Uterus (tissue), 4 donors: ENCODE measurements around the gene GNB1. TPM values are rescaled to one million over a fixed set of nuclear protein-coding genes. Genes with fewer than 3 reads are reported as not detected.

Experiments
- DNase-seq, 2 donors: peaks; one replicate each; pipeline ENCODE4 v3.0.0-alpha.2; 2019 to 2020
- H3K27ac ChIP-seq, 2 donors: fragments of 200-600 bp; sonication (generic); 1 replicate in 1 of 2; 2 replicates in 1 of 2; pipeline ENCODE4 v1.5.1; 2016 to 2018
- H3K27me3 ChIP-seq, 2 donors: fragments of 200-600 bp; sonication (generic); one replicate each; pipeline ENCODE4 v1.5.1; 2018 to 2019; ENCODE audit warnings: control low read depth in 1 of 2
- H3K36me3 ChIP-seq, 2 donors: fragments of 200-600 bp; sonication (generic); one replicate each; pipeline ENCODE4 v1.5.1; 2019; ENCODE audit warnings: control low read depth in 1 of 2
- H3K4me1 ChIP-seq, 2 donors: fragments of 200-600 bp; sonication (generic); one replicate each; pipeline ENCODE4 v1.5.1; 2018 to 2019; ENCODE audit warnings: control low read depth in 1 of 2
- H3K4me3 ChIP-seq, 2 donors: fragments of 200-600 bp; sonication (generic); 1 replicate in 1 of 2; 2 replicates in 1 of 2; pipeline ENCODE4 v1.5.1; 2018 to 2019; ENCODE audit warnings: mild to moderate bottlenecking in 1 of 2
- H3K9me3 ChIP-seq, 2 donors: fragments of 200-600 bp; sonication (generic); one replicate each; pipeline ENCODE4 v1.5.1; 2019; ENCODE audit warnings: control low read depth in 1 of 2
- POLR2A ChIP-seq, 2 donors: fragments of 450-650 bp; IDR thresholded peaks; one replicate each; pipeline ENCODE4 v1.6.1; 2016; ENCODE audit warnings: antibody characterized with exemption in 2 of 2, mild to moderate bottlenecking in 1 of 2, moderate library complexity in 1 of 2
- intact Hi-C: fragments of 100-400 bp; cut with DNase I; formaldehyde crosslinking; loops from one replicate; pipeline ENCODE4 v1.15.1; 2023; ENCODE audit warnings: low total_unique reads
- total RNA-seq, 4 donors: library from RNA; depleted of rRNA in 3 of 4; stranded (reverse); fragments of >200 nt in 3 of 4; gene quantifications; one replicate each; pipeline versions ENCODE4 v1.1.0 to v1.2.4, GENCODE V29; 2014 to 2023
- TF ChIP-seq, protein P1 (sequence below), 4 experiments: fragments of 200-600 bp in 2 of 4; fragments of 450-650 bp in 2 of 4; sonication (generic) in 2 of 4; IDR thresholded peaks; one replicate each; pipeline ENCODE4 v1.5.1; 2016 to 2019; ENCODE audit warnings: antibody characterized with exemption in 4 of 4, mild to moderate bottlenecking in 2 of 4, moderate library complexity in 1 of 4
- donor health status: DM: yes; HTN: yes; CAD: no.

GNB1 gene
- total RNA-seq, 4 donors from 2014 or later: 50.2 to 320 (median 104) TPM

DNA sequence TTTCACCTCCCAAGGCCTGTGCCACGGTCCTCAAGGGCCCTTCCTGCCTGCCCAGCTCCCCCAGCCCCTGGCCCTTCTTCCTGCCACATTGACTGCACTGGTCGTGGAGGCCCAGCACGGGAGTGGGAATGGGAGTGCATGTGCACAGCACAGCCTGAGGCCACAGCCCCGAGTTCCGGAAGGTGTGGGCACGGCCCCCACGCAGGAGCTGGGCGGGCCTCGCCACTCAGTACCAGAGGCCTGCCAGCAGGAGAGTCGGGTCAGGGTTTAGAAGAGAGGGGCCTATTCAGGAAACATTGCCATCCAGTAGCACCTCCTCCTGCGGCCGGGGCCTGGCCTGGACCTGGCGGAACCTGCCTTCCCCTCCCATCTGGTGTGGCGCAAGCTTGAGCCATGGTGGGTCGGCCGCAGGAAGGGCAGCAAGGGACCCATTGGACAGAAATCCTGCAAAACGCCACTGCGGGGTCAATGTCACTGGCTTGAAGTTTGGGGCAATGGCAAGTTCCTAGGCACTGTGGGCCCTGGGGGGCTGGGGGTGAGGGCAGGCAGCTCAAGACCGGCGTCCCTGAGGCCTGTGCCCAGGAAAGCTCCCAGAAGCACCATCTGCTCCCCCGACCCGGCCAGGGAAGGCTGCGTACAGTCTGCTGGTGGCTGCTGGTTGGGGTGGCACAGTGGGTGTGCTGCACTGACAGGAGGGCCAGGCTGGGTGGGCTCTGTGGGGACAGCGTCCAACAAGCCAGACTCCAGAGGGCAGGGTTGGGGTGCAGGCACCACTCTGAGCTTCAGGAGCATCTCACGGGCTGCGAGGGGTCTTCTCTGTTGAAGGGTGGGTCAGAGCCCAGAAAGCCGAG is 29.9 kb upstream of the GNB1 start:
- H3K27ac ChIP-seq: no peak overlapping the region
- no peak for DNase-seq
- no peaks in the 10 kb centered on the region for H3K9me3 ChIP-seq
- intact Hi-C loops: no loop called here
- H3K36me3 ChIP-seq: no peaks in the 10 kb centered on the region
- no peak overlapping the region for H3K4me3 ChIP-seq
- peaks cover 0 to 14% of the 10 kb centered on the region in 2 donors for H3K4me1 ChIP-seq
- TF ChIP-seq, protein P1, sequence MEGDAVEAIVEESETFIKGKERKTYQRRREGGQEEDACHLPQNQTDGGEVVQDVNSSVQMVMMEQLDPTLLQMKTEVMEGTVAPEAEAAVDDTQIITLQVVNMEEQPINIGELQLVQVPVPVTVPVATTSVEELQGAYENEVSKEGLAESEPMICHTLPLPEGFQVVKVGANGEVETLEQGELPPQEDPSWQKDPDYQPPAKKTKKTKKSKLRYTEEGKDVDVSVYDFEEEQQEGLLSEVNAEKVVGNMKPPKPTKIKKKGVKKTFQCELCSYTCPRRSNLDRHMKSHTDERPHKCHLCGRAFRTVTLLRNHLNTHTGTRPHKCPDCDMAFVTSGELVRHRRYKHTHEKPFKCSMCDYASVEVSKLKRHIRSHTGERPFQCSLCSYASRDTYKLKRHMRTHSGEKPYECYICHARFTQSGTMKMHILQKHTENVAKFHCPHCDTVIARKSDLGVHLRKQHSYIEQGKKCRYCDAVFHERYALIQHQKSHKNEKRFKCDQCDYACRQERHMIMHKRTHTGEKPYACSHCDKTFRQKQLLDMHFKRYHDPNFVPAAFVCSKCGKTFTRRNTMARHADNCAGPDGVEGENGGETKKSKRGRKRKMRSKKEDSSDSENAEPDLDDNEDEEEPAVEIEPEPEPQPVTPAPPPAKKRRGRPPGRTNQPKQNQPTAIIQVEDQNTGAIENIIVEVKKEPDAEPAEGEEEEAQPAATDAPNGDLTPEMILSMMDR (IDR thresholded peaks at IDR 0.05): no peak
- no peak for TF ChIP-seq POLR2A (IDR thresholded peaks at IDR 0.05)
- H3K27me3 ChIP-seq: no peaks in the 10 kb centered on the region

DNA sequence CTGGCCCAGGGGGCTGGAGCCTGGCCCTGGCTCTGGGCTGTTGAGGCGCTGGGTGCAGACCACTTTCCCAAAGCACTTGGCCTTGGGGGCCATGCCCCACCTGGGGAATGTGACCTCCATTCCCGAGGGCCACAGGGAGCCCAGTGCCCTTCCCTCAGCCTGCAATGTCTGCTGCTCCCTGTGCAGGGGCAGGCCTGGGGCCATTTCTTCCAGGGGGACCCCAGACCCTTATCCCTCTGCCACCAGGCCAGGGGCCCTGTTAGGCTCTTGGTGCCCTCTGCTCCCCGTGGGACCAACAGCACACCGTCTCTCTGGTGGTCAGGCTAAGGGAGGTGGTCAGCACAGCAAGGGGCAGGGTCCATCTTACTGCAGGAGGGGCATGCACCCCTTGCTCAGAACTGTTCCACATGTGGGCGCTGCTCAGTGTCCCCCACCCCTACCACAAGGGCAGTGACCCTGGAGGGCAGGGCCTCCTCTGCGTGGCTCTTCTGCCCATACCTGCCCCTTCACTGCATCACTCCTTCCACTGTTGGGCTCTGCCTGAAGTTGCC is 29.2 kb upstream of the GNB1 start:
- H3K9me3 ChIP-seq: no peaks in the 10 kb centered on the region
- H3K4me1 ChIP-seq: peaks cover 0 to 14% of the 10 kb centered on the region in 2 donors
- TF ChIP-seq, protein P1 (IDR thresholded peaks at IDR 0.05): no peak
- TF ChIP-seq POLR2A (IDR thresholded peaks at IDR 0.05): no peak
- no peak for DNase-seq
- H3K4me3 ChIP-seq: no peak overlapping the region
- H3K27me3 ChIP-seq: no peaks in the 10 kb centered on the region
- peak overlapping the region in 1 of 2 donors; percentile 72 for H3K27ac ChIP-seq
- H3K36me3 ChIP-seq: no peaks in the 10 kb centered on the region
- intact Hi-C loops: no loop called here

DNA sequence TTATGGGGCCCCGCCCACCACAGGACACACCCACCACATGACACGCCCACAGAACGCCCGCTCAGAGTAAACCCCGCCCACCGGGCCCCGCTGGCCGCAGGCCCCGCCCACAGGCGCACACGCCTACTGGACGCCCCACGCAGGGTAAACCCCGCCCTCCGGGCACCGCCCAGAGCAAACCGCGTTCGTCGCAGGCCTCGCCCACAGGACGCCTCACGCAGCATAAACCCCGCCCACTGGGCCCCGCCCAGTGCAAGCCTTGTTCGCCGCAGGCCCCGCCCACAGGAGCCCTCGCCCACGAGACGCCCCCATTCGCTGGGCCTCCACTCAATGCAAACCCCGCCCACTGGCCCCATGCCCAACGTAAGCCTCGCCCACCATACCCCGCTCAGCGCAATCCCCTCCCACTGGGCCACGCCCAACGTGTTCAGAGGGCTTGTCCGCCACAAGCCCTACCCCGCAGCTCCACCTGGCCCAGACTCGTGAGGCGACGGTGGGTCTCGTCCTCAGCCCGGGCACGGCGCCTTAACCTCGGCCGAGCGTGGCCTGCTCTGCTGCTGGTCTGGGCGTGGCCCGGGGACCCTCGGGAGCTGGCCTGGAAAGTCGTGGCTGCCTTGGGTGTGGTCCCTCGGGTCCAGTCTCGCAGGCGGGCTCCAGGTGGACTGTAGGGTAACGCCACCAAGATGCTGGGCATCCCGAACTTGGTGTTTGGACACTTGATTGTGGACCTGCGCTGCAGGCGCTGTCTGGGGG is 28.6 kb upstream of the GNB1 start:
- Histone ChIP-seq H3K27ac (peak overlapping the region in 1 of 2 donors; percentile 72), H3K4me3 (peak overlapping the region in 1 of 2 donors; percentile 57)
- intact Hi-C loops: no loop called here

DNA sequence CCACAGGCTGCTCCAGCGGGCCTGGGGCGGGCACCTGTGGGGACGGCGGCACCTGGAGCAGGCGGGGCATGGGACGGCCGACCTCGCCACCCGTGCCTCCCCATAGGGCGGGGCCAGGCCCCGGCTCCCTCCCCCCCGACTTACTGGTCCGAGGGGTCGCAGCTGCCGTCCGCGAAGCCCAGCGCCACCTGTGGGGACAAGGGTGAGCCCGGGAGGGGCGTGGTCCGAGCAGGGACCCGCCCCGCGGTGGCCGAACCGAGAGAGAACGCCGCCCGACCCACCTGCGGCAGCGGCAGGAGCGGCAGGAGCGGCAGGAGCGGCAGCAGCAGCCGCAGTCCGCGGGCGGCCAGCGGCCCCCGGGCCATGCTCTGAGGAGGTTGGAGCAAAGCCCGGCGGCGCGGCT is 28.0 kb upstream of the GNB1 start, which contains the start of gene TMEM52:
Gene TMEM52, minus strand, starts transcription at position 379 of the 403 bp plus-strand sequence. Its CDS starts 14 bp downstream, at position 365.
- peak; percentile 33 to 55 for TF ChIP-seq POLR2A (IDR thresholded peaks at IDR 0.05)
- TF ChIP-seq, protein P1 (IDR thresholded peaks at IDR 0.05): no peak
- peak within 1 kb of the TSS; percentile 1 to 57 for H3K4me3 ChIP-seq
- no peaks in the 10 kb centered on the region for H3K9me3 ChIP-seq
- no peaks in the 10 kb centered on the region for H3K36me3 ChIP-seq
- H3K27ac ChIP-seq: peak within 1 kb of the TSS in 1 of 2 donors; percentile 72
- intact Hi-C loops: no loop called here
- DNase-seq: no peak
- peaks cover 0 to 14% of the 10 kb centered on the region in 2 donors for H3K4me1 ChIP-seq
- no peaks in the 10 kb centered on the region for H3K27me3 ChIP-seq

More for the DNA sequence above, 28.6 kb upstream of the GNB1 start:
- H3K36me3 ChIP-seq: no peaks in the 10 kb centered on the region
- H3K27me3 ChIP-seq: no peaks in the 10 kb centered on the region
- no peaks in the 10 kb centered on the region for H3K9me3 ChIP-seq
- peaks cover 0 to 14% of the 10 kb centered on the region in 2 donors for H3K4me1 ChIP-seq
- TF ChIP-seq, protein P1 (IDR thresholded peaks at IDR 0.05): no peak
- peak in 1 of 2 donors; percentile 25 for TF ChIP-seq POLR2A (IDR thresholded peaks at IDR 0.05)
- peak; percentile 97 to 98 for DNase-seq
